GM19468 (cell line): Measurements from ENCODE around the gene EEF1A1.
"Not testable (repeated sequence)": the region's sequence is repeated elsewhere in the genome, so short reads cannot be mapped to it uniquely, and the experiment has no call there.

Experiments used
- ATAC-seq: cut with Tn5 transposase; IDR thresholded peaks from one replicate; pipeline ENCODE4 v1.9.1; 2021; ENCODE audit warnings: mild to moderate bottlenecking, moderate library complexity, moderate number of reproducible peaks; ENCODE audit not compliant: unreplicated experiment; ENCODE audit errors: extremely low read depth

EEF1A1 gene

GRCh38 chr6:73538116-73538779 lies 17.4 kb upstream of the EEF1A1 start:
- no peak for ATAC-seq

DNA sequence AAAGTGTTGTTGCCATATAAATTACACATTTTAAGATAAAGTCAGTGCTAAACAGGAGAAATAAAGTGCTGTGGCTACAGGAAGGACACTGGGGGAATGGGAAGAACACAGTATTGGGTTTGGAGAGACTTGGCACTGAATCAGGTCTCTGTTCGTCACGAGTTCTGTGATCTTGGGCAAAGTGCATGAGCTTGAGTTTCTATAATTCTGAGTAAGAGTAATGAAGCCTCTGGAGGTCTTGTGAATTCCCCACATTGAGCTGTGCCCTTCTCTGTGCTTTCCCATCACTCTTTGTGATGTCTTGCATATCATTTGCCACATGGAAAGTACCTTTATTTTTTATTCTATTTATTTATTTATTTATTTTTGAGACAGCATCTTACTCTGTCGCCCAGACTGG lies 16.8 kb upstream of the EEF1A1 start:
- no peak for ATAC-seq

- ATAC-seq = no peak
Measured at GRCh38 chr6:73534628-73535027, 13.8 kb upstream of the EEF1A1 start.

GRCh38 chr6:73532293-73532692 lies 11.5 kb upstream of the EEF1A1 start:
- no peak for ATAC-seq

GRCh38 chr6:73528897-73529296 lies 8.1 kb upstream of the EEF1A1 start:
- ATAC-seq = no peak

DNA sequence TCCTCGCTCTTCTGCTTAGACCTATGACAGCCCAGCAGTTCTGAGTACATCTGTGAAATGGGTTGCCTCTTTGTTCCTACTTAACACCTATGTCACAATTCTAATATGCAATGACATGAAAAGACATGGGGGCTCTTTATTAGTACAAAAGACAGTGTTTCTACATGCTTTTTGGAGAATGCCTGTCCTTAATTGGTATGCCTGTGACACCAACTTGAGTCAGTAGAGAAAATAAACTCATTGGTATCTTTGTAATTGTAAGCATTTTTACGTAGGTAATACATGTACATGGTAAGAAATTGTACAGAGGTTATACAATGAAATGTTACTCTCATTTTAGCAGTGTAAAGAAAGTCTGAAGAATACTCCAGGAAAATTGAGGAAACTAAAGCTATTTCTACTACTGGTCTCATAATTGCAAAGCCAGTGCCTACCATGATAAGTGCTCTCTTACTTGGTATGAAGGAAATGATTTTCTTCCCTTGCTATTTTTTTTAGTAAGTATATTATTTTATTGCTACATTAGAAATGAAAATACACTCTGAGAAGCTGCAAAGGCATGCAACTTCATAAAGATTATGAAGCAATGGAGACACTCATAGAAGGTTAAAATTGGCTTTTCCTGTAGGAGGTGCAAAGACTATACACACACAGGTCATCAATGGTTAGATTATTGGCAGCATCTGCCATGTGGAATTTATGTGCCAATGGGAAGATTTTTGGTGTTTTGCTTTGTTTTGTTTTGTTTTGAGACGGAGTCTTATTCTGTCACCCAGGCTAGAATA lies 4.9 kb upstream of the EEF1A1 start:
- no peak for ATAC-seq

GRCh38 chr6:73523434-73524123 lies 2.7 kb upstream of the EEF1A1 start:
- ATAC-seq = peak; percentile 37

DNA sequence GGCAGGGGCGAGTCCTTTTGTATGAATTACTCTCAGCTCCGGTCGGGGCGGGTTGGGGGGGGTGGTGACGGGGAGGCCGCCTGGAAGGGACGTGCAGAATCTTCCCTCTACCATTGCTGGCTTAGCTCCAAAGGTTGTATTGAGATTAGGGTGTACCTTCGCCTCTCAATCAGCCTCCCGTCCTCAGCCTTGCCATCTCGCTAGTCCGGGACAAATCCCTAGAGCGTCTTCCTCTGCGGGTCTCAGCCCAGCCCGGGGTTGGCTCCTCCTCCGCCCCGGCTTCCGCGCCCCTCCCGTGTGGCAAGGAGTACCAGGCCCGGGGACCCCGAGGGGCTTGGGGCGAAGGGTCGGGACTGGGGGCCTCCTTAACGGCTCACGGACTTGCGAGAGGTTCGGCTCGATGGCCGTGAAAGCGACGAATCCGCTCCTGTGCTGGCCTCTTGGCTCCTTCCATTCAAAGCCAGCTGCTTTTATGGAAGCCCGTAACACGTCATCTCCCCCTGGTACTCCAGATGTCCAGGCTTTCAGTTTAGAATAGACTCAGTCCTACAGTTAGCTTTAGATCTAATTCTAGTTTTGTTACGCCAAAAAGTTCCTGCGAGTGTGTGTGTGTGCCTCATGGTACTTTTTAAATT lies 636 bp upstream of the EEF1A1 start:
- ATAC-seq = no peak

DNA sequence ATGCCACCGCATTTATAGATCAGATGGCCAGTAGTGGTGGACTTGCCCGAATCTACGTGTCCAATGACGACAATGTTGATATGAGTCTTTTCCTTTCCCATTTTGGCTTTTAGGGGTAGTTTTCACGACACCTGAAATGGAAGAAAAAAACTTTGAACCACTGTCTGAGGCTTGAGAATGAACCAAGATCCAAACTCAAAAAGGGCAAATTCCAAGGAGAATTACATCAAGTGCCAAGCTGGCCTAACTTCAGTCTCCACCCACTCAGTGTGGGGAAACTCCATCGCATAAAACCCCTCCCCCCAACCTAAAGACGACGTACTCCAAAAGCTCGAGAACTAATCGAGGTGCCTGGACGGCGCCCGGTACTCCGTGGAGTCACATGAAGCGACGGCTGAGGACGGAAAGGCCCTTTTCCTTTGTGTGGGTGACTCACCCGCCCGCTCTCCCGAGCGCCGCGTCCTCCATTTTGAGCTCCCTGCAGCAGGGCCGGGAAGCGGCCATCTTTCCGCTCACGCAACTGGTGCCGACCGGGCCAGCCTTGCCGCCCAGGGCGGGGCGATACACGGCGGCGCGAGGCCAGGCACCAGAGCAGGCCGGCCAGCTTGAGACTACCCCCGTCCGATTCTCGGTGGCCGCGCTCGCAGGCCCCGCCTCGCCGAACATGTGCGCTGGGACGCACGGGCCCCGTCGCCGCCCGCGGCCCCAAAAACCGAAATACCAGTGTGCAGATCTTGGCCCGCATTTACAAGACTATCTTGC lies 725 bp downstream of the EEF1A1 start:
- ATAC-seq = no peak

GRCh38 chr6:73518982-73519881 lies 1.6 kb downstream of the EEF1A1 start:
- not testable (repeated sequence) for ATAC-seq

- not testable (repeated sequence) for ATAC-seq
Measured at GRCh38 chr6:73518100-73518981, 2.5 kb downstream of the EEF1A1 start.

DNA sequence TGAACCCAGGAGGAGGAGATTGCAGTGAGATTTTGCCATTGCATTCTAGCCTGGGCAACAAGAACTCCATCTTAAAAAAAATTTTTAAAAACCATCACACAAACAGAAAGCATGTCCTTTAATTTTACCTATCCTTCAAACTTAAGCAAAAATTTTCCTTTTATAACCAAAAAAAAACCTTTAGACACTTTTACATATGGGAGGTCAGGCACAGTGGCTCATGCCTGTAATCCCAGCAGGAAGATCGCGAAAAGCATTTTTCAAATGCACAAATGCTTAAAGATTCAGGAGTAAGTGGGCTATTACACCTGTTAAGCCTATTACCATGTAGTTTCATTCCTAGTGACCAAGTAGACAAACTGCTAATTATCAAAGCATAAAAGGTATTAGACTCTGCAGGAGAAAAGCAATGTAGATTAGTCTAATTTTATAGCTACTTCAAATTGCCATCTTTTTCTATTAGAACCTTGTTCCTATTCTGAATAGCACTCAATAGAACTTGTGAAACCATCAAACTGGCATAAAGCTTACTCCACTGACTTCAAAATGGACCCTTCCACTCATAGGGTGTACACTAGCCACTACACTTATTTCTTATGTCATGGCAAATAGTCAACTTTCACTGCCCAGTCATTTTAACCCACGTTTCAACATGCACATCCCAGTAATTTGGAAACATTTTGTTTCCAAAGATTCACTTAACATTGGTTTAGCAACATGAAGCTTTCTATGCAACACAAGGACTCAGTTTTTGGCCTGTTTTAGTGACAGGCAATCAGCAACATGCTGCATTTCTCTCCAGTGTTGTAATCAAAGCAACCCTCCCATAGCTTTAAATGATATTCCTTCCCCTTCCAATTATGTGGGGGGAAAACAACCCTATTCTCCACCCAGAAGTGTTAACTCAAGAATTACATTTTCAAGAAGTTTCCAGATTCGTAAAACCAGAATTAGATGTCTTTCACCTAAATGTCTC lies 4.0 kb downstream of the EEF1A1 start:
- no peak for ATAC-seq

- no peak for ATAC-seq
Measured at GRCh38 chr6:73515204-73515655, 5.6 kb downstream of the EEF1A1 start.

GRCh38 chr6:73514746-73515110 lies 6.1 kb downstream of the EEF1A1 start:
- ATAC-seq = no peak

- ATAC-seq = no peak
Measured at GRCh38 chr6:73513496-73513854, 7.4 kb downstream of the EEF1A1 start.

GRCh38 chr6:73511796-73512195 lies 9.0 kb downstream of the EEF1A1 start:
- no peak for ATAC-seq

- ATAC-seq = no peak
Measured at GRCh38 chr6:73509851-73510250, 11.0 kb downstream of the EEF1A1 start.
